Esophagus muscularis mucosa (tissue), 4 donors: ENCODE measurements around the gene HERC2. TPM values are rescaled to one million over a fixed set of nuclear protein-coding genes. Genes with fewer than 3 reads are reported as not detected.
"Not testable (repeated sequence)": the region's sequence is repeated elsewhere in the genome, so short reads cannot be mapped to it uniquely, and the experiment has no call there.

Experiments used
- DNase-seq: peaks from one replicate; pipeline ENCODE4 v3.0.0-alpha.2; 2017; ENCODE audit errors: extremely low spot score
- H3K27ac ChIP-seq, 4 donors: fragments of 200-600 bp; sonication (generic); replicated peaks in 1 of 4; 1 replicate in 3 of 4; 2 replicates in 1 of 4; pipeline ENCODE4 v1.5.1; 2016 to 2019; ENCODE audit warnings: mild to moderate bottlenecking in 1 of 4
- H3K27me3 ChIP-seq, 4 donors: fragments of 200-600 bp; sonication (generic); one replicate each; pipeline versions ENCODE4 v1.5.1 to v1.6.0; 2016 to 2019
- H3K36me3 ChIP-seq, 4 donors: fragments of 200-600 bp; sonication (generic); one replicate each; pipeline ENCODE4 v1.5.1; 2016 to 2019
- H3K4me1 ChIP-seq, 4 donors: fragments of 200-600 bp; sonication (generic); one replicate each; pipeline ENCODE4 v1.5.1; 2016 to 2019
- H3K4me3 ChIP-seq, 4 donors: fragments of 200-600 bp; sonication (generic); 1 replicate in 2 of 4; 2 replicates in 2 of 4; pipeline ENCODE4 v1.5.1; 2016 to 2019; ENCODE audit warnings: mild to moderate bottlenecking in 4 of 4, moderate library complexity in 1 of 4
- H3K9me3 ChIP-seq, 4 donors: fragments of 200-600 bp; sonication (generic); 1 replicate in 3 of 4; 2 replicates in 1 of 4; pipeline ENCODE4 v1.5.1; 2016 to 2019
- CTCF ChIP-seq, 3 experiments: fragments of 200-600 bp in 2 of 3; fragments of 450-650 bp in 1 of 3; sonication (generic) in 2 of 3; IDR thresholded peaks; one replicate each; pipeline ENCODE4 v1.5.1; 2017 to 2019; ENCODE audit warnings: antibody characterized with exemption in 3 of 3, mild to moderate bottlenecking in 2 of 3, moderate library complexity in 1 of 3
- EP300 ChIP-seq: sonication (generic); formaldehyde crosslinking; IDR thresholded peaks from one replicate; pipeline ENCODE4 v1.6.1; 2017; ENCODE audit warnings: antibody characterized with exemption
- POLR2A ChIP-seq: fragments of 450-650 bp; IDR thresholded peaks from one replicate; pipeline ENCODE4 v1.6.1; 2017; ENCODE audit warnings: antibody characterized with exemption, moderate library complexity, mild to moderate bottlenecking, low read depth
- POLR2AphosphoS5 ChIP-seq, 2 donors: sonication (generic); formaldehyde crosslinking; IDR thresholded peaks; one replicate each; pipeline ENCODE4 v1.6.1; 2017; ENCODE audit warnings: antibody characterized with exemption in 2 of 2
- WGBS: methylation state at CpG from one replicate; pipeline ENCODE4 v1.1.5; 2018; 5-methylcytosine and 5-hydroxymethylcytosine counted together
- intact Hi-C: fragments of 100-400 bp; cut with DNase I; formaldehyde crosslinking; loops from one replicate; pipeline ENCODE4 v1.15.1; 2023
- total RNA-seq, 4 donors: library from RNA; depleted of rRNA; stranded (reverse); fragments of >200 nt; gene quantifications; one replicate each; pipeline versions ENCODE4 v1.1.0 to v1.2.1, GENCODE V29; 2016

Gene HERC2
- total RNA-seq, 4 donors from 2014 or later, result 57.0 to 96.3 (median 66.0) TPM

- intact Hi-C loops, result no loop called here
- Histone ChIP-seq H3K36me3 (peaks cover 15 to 69% (median 34%) of the 10 kb centered on the region in 4 donors), H3K27ac (no peak overlapping the region), H3K4me1 (peaks cover 0 to 7% (median 2%) of the 10 kb centered on the region in 4 donors), H3K27me3 (no peaks in the 10 kb centered on the region), H3K9me3 (no peaks in the 10 kb centered on the region), H3K4me3 (no peak overlapping the region)
- 93% methylated on average over 18 of the region's 18 CpGs for WGBS
- DNase-seq, result no peak
- TF ChIP-seq EP300 (no peak), POLR2AphosphoS5 (IDR thresholded peaks at IDR 0.05) (no peak), POLR2A (no peak)
Measured at GRCh38 chr15:28228096-28228495, 93.9 kb downstream of the HERC2 start.

- intact Hi-C loops, H3K27ac ChIP-seq, H3K4me1 ChIP-seq, H3K9me3 ChIP-seq, DNase-seq, H3K27me3 ChIP-seq, H3K4me3 ChIP-seq: not testable (repeated sequence)
- peaks cover 21 to 74% (median 31%) of the 10 kb centered on the region in 4 donors for H3K36me3 ChIP-seq
- peak in 2 of 3 experiments; percentile 17 to 38 for TF ChIP-seq CTCF (IDR thresholded peaks at IDR 0.05)
- WGBS, result 59% methylated on average over 1 of the region's 1 CpG
Measured at GRCh38 chr15:28227303-28227702, 94.7 kb downstream of the HERC2 start.

- H3K9me3 ChIP-seq, H3K27me3 ChIP-seq, H3K4me1 ChIP-seq, intact Hi-C loops, DNase-seq, H3K27ac ChIP-seq, H3K4me3 ChIP-seq: not testable (repeated sequence)
- H3K36me3 ChIP-seq, result peaks cover 14 to 78% (median 46%) of the 10 kb centered on the region in 4 donors
- WGBS, result 87% methylated on average over 7 of the region's 7 CpGs
Measured at GRCh38 chr15:28222612-28223011, 99.4 kb downstream of the HERC2 start.

GRCh38 chr15:28221696-28222095 lies 100.3 kb downstream of the HERC2 start:
- 75% methylated on average over 2 of the region's 4 CpGs for WGBS
- H3K4me3 ChIP-seq, intact Hi-C loops, DNase-seq, H3K27ac ChIP-seq, H3K27me3 ChIP-seq, H3K4me1 ChIP-seq, H3K9me3 ChIP-seq: not testable (repeated sequence)
- H3K36me3 ChIP-seq, result peaks cover 14 to 78% (median 44%) of the 10 kb centered on the region in 4 donors

GRCh38 chr15:28219116-28219515 lies 102.9 kb downstream of the HERC2 start:
- WGBS, result 96% methylated on average over 6 of the region's 10 CpGs
- Histone ChIP-seq H3K36me3 (peaks cover 26 to 71% (median 57%) of the 10 kb centered on the region in 4 donors), H3K4me3 (no peak overlapping the region), H3K9me3 (no peaks in the 10 kb centered on the region), H3K27me3 (no peaks in the 10 kb centered on the region), H3K4me1 (no peaks in the 10 kb centered on the region), H3K27ac (no peak overlapping the region)
- DNase-seq, result no peak
- TF ChIP-seq POLR2A (no peak), CTCF (IDR thresholded peaks at IDR 0.05) (no peak), POLR2AphosphoS5 (IDR thresholded peaks at IDR 0.05) (no peak), EP300 (no peak)
- intact Hi-C loops, result no loop called here

GRCh38 chr15:28216946-28217546 lies 104.9 kb downstream of the HERC2 start:
- 90% methylated on average over 14 of the region's 14 CpGs for WGBS
- intact Hi-C loops, result not testable (repeated sequence)

GRCh38 chr15:28215521-28215920 lies 106.5 kb downstream of the HERC2 start:
- H3K4me3 ChIP-seq, H3K9me3 ChIP-seq, H3K27me3 ChIP-seq, H3K4me1 ChIP-seq, intact Hi-C loops, H3K27ac ChIP-seq, DNase-seq: not testable (repeated sequence)
- WGBS, result 90% methylated on average over 9 of the region's 14 CpGs
- H3K36me3 ChIP-seq, result peaks cover 31 to 80% (median 66%) of the 10 kb centered on the region in 4 donors

More at GRCh38 chr15:28216946-28217546, 104.9 kb downstream of the HERC2 start:
- not testable (repeated sequence) for H3K4me1 ChIP-seq, H3K27me3 ChIP-seq, DNase-seq, H3K9me3 ChIP-seq, H3K27ac ChIP-seq, H3K4me3 ChIP-seq
- H3K36me3 ChIP-seq, result peaks cover 31 to 77% (median 61%) of the 10 kb centered on the region in 4 donors

- H3K27me3 ChIP-seq, H3K4me3 ChIP-seq, H3K4me1 ChIP-seq, H3K9me3 ChIP-seq, DNase-seq, intact Hi-C loops, H3K27ac ChIP-seq: not testable (repeated sequence)
- peaks cover 26 to 74% (median 65%) of the 10 kb centered on the region in 4 donors for H3K36me3 ChIP-seq
- WGBS, result 96% methylated on average over 25 of the region's 39 CpGs
Measured at GRCh38 chr15:28214006-28214790, 107.8 kb downstream of the HERC2 start.

- H3K27me3 ChIP-seq, H3K4me1 ChIP-seq, H3K9me3 ChIP-seq, H3K27ac ChIP-seq, intact Hi-C loops, DNase-seq, H3K4me3 ChIP-seq: not testable (repeated sequence)
- 100% methylated on average over 1 of the region's 8 CpGs for WGBS
- peaks cover 23 to 73% (median 59%) of the 10 kb centered on the region in 4 donors for H3K36me3 ChIP-seq
Measured at GRCh38 chr15:28213393-28213792, 108.6 kb downstream of the HERC2 start.
